DMS 273 (cell line): Measurements from ENCODE around the gene ACER2.
A peak's percentile ranks its signal among the peaks of the same experiment; 100 is the strongest.

ENCODE experiments used
- DNase-seq: peaks from one replicate; lab custom pipeline; 2025; ENCODE audit not compliant: unreplicated experiment; lab: John Stamatoyannopoulos, UW

Gene ACER2

DNA sequence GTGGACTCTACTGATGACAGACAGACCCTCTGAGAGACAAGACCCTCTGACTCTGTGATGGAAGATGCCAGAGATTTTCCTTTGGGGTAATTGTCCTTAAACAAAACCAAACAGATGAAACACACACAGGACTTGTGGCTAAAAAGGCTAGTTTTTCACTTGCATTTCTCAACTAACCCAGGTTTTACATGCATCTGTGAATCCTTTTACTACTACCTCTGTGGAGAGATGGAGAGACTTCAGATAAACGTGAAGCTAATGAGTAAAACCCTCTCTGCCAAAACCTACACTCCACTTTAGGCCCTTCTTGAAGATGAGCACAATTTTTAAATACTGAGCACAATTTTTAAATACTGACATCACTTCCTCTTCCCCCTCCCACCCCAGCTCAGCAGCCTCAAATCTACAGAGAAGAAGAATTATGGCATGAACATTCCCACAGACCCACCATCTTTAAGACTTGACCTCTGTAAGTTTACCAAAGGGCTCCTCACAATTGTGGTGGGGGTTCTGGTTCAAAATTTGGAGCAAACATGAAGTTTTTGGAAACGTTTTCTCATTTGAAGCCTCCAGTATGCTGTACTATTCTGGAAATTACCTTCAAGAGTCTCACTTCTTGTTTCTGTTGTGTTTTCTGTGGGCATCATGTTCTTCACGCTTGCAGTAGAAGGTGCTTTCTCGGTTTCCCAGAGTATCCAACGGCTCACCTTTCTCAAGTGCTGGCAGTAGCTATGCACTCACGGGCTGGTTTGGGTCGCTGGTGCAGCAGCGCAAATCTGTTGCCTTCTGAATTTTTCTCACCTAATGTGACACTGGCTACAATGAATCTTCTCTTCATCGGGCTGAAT is 42.7 kb downstream of the ACER2 start:
- DNase-seq: no peak

DNA sequence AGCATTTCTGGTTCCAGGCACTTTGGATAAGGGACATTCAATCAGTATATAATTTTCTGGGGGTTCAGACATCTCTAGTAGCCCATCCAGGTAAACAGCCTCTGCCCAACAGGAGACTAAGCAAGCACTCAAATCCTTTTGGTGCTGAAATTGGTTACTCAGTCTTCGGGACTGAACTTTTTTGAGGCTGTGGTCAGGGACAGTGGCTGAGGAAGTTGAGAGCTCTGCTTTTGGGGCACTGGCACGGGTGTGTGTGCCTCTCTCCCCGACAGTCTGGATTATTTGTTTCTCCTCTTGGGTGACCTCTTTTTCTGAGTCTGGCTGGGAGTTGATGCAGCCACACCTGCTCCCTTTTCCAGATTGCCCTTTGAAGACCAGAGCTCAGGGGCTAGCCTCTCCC is 47.6 kb downstream of the ACER2 start:
- no peak for DNase-seq

DNA sequence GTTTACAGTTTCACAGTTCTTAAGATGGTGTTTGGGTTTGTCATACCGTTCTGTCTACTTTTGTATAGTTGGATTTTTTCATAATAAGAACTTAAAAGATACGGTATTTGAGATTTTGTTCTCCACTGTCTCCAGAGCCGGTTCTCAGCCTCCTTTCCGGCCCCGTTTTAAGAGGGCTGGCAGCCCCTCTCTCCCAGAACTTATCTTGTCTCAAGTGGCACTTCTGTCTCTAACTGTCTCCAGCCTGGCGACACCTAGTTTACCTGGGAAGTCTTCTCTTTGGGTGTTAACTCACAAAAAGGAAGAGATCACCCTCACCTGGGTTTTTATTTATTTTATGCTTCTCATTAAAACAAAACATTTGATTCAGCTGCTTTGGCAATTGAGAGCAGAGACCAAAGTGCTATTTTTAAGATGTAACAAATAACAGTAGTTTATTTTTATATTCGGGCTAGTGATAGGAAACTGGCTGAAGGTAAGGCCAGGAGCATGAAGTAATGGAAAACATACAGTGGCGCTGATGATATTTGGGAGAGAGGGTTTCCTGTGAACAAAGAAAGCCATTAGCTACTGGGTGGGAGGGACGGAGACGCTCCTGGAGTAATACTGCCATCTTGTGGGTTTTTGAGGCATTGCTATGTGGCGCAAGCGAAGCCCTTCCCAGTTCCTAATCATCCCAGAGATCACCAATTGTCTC is 48.3 kb downstream of the ACER2 start:
- DNase-seq: peak; percentile 83

DNA sequence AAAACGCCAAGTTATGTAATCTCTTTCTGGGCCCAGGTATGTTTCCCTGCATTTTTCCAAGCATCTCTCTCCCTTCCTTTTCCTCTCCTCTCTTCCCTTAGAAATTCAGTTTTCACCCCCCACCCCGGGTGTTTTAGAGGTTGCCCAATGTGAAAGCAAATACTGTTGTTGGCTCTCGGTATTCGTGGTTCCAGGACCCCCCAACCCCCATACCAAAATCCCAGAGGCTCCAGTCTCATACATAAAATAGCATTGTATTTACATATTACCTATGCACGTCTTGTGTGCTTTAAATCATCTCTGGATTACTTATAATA is 48.8 kb downstream of the ACER2 start:
- DNase-seq: no peak

DNA sequence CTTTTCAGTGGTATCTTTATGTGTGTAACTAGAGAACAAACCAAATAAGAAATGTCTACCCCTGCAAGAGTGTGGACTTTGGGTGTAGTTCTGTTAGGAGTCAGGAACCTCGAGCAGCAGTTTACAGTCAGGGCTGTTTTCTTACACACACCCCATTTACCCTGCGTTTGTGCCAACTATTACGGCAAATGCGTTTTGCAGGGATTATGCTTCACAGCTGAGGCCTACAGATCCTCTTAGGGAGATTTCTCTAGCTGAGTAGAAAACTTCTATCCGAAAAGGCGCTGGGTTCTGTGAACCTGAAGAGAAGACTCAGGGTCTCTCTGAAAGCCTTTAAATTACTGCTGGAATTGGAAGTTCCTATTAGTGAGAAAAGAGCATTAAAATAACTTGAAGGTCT is 51.4 kb downstream of the ACER2 start:
- DNase-seq: no peak

DNA sequence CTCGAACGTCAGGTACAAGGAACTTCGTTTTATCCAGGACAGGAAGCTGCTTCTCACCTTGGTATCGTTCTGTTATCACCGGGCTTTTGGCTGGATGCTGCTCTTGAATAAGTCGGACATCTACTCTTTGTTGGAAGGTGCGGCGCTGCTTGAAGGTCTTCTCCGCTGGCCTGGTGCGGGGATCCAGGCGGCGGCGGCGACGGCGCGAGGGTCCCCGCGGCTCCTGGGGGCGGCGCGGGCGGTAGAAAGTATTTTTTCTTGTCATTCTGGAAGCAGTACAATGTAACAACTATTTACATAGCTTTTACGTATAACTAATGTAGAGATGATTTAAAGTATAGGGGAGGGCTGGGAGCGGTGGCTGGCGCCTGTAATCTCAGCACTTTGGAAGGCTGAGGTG is 52.3 kb downstream of the ACER2 start:
- DNase-seq: no peak

DNA sequence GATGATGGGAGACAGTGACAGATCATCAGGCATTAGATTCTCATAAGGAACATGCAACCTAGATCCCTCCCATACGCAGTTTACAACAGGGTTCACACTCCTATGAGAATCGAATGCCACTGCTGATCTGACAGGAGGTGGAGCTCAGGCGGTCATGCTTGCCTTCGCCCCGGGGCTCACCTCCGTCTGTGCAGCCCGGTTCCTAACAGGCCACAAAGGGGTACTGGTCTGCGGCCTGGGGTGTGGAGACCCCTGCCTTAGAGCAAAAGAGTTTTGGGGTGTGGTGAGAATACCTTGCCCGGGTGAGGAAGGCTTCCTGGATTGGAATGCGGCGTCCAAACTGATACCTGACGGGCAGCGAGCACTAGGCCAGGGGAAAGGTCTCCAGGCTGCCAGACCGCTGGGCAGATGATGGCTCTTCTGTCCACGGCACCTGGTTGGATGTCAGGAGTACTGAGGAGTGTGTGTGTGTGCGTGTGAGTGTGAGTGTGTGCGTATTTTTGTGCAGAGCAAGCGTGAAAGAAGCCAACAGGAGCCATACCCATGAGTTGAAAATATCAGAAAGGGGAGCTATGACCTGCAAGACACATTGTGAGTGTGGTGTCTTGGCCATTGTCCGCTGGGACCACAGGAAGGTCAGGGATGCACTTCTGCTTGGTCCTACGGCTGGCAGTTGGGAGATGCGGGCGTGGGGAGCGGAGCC is 55.4 kb downstream of the ACER2 start:
- no peak for DNase-seq

DNA sequence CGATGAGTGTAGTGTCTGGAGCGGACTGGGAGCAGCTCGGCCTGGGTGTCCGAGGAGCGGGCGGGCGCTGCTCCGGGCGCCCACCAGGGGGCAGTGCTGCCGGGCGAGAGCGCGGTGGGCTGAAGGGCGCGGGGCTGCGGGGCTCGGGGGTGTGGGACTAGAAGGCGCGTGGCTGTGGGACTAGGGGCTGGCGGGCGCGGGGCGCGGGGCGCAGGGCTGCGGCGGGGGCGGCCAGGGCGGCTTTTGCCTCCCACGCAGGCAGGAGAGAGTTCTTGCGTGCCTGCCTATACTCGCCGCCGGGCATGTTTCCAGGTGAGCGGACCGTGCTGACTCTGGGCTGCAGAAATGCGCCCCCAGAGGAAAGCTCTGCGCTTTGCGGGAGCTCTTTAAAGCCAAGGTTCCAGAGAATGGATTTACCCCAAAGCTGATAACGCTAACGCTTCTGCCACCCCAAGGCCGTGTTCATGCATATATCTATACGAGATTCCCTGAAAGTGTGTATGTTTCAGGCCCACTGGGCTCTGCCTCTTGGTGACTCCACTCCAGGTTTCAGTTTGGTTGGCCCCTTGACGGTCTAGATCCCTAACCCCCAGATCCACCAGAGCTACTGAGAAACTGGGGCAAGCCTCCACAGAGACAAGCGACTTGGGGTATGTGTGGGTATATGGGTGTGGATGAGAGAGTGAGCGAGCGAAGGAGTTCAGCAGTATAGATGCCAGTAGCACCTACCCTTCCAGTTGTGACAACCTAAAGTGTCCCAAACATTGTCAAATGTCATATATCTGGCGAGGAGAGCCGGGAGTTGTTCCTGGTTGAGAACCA is 56.2 kb downstream of the ACER2 start:
- DNase-seq: peak; percentile 92

DNA sequence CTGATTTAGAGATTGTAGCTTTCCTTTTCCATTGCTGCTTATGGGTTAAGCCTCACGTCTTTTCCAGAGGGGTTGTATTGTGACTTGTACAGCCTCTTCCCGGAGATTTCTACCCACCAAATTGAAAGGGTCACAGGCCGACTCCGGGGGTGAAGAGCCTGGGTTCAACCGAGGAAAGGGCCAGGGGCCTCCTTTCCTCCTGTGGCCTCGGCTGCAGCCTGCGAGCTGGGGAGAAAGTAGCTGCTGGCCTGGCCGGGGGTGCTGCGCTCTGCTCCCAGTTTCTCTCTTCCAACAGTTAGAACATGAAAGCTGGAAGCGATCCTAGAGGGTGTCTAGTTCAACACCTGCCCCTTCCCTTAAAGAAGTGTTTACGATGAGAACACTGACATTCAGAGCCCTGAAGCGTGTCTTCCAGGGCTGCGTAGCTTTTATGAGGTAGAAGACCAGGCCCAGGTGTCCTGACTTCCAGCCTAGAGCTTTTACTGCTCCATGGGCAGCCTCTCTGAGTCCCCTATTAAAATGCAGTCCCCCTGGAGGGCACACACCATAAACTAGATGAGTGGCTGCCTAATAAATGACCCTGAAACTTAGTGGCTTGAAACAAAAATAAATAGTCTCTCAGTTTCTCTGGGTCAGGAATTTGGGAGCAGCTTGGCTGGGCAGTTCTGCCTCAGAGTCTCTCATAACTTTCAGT is 56.9 kb downstream of the ACER2 start:
- DNase-seq: no peak

DNA sequence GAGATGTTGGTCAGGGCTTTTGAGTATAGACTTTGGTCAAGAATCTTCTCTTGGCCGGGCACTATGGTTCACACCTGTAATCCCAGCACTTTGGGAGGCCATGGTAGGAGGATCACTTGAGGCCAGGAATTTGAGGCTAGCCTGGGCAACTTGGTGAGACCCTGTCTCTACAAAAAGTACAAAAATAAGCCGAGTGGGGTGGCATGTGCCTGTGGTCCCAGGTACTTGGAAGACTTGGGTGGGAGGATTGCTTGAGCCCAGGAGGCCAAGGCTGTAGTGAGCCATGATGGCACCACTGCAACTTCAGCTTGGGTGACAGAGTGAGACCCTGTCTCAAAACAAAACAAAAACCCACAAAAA is 57.5 kb downstream of the ACER2 start:
- DNase-seq: no peak

DNA sequence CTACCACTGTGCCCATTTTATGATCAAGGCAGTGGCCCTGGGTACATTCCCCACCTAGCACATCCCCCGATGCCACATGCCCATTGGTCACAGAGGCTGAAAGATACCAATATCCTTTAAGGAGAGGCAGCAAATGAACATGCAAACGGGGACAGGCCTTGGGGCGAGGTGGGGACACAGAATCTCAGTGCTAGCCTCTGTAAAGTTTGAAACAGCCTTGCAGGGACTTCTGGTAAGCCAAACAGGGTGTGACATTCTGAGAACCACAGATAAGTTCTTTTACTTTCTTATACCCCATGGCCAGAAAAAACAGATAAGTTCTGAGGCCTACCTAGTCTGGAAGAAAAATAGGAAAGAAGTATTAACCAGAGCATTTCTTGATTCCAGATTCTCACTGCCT is 60.5 kb downstream of the ACER2 start:
- no peak for DNase-seq

DNA sequence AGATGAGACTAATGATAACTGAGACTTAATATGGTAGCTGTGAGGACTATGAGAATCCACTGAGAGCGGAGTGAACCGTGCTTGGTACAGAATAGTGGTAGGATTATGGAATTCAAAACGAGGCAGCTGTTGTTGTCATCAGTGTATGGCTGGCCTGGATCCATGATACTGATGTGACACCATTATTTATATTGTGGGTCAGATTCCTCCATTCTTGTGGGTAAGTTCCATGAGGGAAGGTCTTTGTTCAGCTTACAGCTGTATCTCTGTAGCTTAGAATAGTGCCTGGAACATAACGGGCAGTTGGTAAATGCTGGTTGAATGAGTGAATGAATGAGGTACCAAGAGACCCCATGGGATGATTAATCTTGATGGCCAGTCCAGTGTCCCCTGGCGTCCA is 61.8 kb downstream of the ACER2 start:
- DNase-seq: no peak

DNA sequence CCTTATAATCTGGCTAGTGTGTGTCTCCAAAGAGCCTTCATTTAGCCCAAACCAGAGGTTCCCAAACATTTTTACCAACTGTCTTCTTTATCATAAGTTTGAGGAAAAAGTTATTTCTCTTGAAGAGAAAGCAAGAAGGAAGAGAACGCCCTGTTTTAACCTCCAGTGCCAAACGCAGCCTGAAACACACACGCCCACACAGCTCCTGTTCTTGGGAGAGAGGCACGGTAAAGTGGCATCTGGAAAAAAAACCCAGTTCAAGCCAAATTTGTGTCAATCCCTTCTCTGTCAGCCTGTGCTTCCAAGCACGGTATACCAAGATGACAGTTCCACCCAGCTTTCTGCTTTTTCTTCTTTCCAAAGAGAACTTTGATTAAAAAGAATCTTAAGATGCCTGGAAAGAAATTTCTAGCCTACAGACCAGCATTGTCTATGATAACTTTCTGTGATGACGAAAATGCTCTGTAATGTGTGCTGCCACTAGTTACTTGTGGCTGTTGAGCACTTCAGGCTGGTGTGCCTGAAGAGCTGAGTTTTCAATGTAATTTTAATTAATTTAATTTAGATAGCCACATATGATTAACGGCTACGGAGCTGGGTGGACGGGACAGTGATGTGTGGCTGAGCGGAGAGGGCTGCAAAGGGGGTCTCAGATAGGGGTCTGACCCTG is 62.3 kb downstream of the ACER2 start:
- DNase-seq: peak; percentile 29

DNA sequence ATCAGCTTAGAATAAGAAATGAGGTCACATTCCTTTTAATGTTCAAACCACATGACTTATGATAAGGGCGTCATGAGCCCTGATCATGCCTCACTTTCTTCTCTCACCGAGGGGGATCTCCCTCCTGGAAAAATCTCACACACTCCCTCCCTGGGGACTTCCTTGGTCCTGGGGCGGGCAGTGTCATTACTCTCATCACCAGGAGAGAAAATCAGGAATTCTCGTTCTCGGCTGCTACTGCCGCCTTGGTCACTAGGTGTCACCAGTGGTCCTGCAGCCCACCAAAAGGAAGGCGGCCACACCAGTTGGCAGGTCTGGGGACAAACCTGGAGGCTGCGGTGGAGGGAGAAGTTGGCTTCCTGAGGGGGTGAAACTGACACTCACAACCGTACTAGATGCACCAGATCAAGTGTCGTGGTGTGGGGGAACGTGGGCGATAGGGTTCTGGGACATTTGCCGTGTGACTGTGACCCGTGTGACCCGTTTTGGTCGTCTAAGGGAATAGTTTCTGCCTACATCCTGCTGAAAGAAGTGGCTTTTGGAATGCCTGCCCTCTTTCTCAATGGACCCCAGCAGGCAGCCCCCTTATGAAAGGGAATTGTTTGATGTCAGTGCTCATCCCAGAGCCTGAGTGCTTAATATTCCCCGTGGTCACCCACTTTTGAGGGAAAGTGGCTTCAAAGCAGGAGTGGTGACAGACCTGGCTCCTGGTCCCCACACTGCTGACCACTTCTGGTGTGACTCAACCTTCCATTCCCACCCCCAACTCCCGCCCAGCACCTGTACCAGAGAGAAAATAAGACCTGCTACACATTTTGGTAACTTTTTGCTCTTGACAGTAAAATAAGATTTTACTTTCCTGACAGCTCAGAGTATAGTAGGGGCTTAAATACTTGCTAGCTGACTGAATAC is 63.2 kb downstream of the ACER2 start:
- DNase-seq: peak; percentile 83

DNA sequence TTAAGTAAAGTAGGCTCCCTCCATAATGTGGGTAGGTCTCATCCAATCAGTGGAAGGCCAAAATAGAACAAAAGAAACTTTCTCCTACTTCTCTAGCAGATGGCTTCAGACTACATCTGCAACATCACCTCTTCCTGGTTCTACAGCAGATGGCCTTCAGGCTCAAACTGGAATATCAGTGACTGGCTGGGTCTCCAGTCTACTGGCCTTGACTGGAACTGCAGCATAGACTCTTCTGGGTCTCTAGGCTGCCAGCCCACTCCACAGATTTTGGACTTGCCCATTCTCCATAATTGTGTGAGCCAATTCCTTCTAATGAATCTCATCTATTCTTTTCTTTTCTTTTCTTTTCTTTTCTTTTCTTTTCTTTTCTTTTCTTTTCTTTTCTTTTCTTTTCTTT is 64.8 kb downstream of the ACER2 start:
- peak; percentile 67 for DNase-seq

DNA sequence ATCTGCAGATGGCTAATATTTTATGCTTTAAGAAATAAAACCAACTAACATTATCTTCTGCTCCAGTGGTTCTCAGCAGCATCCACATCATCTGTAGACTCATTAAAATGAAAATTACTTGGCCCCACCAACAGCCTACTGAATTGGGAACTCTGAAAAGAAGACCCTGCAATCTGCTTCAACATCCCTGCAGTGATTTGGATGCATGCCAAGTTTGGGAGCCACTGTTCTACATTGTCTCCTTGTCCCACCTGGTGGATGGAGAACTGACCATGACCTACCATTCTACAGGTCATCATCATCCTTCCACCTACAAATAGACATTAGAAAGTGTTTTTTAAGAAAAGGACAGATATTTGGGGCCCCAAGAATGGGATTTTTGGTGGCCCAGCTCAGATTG is 71.1 kb downstream of the ACER2 start:
- peak; percentile 34 for DNase-seq

DNA sequence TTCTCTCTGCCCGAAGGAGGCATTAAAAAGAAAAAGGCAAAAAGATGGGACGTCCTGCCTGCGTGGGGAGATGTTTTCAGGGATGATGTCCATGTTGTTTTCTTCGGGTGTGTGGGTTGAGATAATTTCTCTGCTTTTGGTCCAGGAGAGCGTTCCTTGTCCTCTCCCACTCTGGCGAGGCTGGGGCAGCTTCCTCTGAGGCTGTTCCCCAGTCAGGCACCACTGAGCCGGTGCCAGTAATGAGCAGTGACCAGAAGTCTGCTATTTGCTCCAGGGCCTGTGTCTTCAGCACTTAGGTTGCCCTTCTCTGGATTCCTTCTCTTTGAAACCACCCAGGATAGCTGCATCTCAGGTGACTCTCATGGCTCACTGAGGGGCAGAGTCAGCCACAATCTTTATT is 71.5 kb downstream of the ACER2 start:
- DNase-seq: no peak

DNA sequence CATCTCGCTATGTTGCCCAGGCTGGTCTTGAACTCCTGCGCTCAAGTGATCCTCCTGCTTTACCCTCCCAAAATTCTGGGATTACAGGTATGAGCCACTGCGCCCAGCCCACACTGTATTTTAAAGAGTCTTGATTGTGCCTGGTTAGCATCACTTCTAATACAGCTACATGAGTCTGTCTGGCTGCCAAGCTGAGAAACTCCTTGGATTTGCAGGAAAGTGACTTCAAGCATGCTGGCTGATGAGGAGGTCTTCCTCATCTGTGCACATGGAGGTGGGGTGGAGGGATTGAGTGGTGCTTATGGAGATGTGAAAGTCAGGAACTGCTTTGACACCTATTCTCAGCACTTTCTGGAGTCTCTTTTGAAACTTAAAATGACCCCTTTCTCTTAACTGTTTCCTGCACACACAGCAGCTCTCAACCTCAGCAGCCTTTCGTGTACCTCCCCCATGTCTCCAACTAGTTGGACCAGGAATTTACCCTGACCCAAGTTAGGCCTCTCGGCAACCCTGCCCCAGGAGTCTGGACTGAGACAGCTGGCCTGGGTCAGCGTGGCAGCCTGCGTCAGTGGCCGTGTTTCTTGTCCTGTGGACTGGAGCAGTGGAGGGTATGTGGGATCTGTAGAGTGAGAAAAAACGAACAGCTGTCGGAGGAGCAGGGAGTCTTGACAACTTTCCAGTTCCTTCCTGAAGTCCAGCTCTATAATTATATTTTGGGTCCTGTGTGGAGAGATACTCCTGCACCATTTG is 72.5 kb downstream of the ACER2 start:
- DNase-seq: peak; percentile 31
